Activated naive CD4-positive, alpha-beta T cell treated with anti-CD3 and anti-CD28 coated beads, Interleukin-2, amount 50 U/mL, for 16 hours (primary cell): ENCODE results near the gene FBXL12.
"Not testable (repeated sequence)": the region's sequence is repeated elsewhere in the genome, so short reads cannot be mapped to it uniquely, and the experiment has no call there.

Experiments used
- DNase-seq: peaks from one replicate; pipeline ENCODE4 v3.0.0-alpha.2; 2020

The FBXL12 gene

DNA sequence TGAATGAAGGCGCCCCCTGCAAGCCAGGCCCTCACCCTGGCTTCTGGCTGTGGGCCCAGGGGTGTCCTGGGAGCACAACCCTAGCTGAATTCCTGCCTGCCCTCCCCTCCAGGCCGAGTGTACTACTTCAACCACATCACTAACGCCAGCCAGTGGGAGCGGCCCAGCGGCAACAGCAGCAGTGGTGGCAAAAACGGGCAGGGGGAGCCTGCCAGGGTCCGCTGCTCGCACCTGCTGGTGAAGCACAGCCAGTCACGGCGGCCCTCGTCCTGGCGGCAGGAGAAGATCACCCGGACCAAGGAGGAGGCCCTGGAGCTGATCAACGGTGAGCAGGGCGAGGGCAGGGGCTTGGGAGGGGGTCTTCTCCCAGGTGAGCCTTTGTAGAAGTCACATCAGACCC lies 19.4 kb upstream of the FBXL12 start:
- no peak for DNase-seq

DNA sequence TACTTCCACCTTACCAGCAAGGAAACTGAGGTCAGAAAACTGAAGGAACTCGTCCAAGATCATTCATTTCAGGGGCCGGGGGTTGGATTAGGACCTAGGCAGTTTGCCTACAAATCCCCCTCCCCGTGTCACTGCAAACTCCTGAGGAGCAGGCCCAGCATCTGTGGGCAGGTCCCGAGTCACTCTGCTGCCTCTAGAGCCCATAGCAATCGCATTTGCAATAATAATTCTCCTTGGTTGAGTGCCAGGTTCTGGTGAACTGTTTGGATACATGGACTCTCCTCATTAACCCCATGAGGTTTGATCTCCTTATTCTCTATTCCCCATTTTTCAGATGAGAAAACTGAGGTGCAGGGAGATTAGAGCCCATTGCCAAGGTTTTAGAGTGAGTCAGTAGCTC lies 17.1 kb upstream of the FBXL12 start:
- DNase-seq = no peak

DNA sequence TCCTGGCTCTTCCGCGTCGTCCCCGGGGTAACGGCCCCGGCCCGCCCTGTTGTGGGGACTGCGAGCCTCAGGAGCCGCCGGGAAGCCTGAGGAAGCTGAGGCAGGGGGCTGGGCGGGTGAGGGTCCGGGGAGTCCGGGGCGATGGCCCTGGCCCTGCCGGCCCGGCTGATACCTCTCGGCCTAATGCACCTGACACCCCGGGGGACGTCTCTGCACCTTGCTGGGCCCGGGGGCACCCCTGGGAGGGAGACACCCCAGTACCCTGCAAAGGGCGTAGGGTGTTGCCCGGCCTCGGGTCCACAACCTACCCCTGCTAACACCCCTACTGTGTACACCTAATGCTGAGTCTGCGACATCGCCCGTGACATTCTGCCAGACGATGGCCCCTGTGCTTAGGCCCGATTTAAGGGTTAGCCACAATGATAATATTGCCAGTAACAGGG lies 16.6 kb upstream of the FBXL12 start:
- DNase-seq = no peak

DNA sequence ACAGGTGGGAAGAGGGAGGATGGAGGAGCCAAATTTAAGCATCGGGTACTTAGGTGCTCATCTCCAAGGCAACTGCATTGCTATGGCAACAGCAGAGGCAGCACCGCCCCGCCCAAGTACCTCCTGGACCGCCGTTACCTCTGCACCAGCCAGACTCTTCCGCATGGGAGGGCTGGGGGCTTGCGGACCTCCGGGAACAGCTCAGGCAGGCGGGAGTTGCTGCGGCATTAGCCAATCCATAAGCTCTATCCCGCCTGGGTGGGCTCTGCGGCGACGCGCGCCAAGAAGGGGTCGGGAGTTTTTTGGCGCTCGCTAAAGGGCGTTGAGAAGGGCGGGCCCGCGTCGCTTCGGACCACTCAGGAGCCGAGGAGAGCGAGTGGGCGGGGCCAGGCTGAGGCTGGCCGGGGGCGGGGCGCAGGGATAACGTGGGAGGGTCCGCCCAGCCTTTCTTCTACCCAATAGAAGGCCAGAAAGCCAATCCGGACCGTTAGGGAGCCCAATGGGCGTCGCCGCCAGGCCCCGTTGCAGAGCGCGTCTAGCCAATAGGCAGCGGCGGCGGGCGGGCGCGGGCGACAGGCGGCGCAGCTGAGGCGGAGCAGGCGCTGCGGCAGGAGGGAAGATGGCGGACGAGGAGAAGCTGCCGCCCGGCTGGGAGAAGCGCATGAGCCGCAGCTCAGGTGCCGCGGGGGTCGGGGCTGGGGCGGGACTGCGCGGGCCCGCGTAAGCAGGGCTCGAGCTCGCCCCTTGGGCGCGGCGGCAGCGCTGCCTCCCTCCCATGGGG lies 16.0 kb upstream of the FBXL12 start, which contains the start of gene PIN1:
Gene PIN1 (plus strand): TSS at position 593 of the 781 bp plus-strand sequence. CDS start 27 bp downstream, at position 620.
- peak; percentile 100 for DNase-seq

DNA sequence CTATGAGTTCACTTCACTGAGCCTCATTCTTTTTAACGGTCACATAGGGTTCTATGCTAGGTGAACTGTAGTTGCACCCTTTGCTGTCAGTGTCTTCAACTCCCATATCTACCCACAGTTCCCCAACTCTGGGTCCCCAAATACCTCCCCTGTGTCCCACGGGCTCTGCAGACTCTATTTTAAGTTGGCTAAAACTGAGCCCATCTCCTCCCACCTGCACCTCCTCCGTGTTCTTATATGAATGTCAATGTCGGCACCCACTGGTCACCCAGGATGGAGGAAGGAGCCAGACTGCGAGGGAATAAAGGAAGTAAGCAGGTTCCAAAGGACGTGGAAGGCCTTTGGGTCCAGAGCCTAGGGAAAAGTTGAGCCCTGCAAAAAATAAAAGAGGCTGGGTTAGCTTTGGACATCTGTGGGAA lies 15.4 kb upstream of the FBXL12 start:
- no peak for DNase-seq

DNA sequence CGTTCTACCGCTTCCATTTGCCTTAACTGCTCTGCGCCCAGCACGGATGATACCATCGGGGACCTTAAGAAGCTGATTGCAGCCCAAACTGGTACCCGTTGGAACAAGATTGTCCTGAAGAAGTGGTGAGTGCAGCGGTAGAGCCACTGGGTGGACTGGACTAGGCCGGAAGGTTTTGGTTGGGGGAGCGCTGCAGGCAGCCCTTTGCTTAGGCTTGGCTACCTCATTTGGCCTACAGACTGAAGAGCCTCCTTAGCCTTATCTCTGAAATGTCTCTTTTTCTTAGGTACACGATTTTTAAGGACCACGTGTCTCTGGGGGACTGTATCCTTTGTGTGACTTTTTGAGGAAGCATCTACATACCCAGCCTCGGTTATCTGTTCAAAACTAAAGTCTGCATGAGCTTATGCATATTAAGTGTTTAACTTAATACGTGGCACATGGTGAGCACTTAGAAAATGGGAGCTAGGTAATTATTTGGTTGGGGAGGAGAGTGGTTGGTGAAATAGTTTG lies 9.7 kb upstream of the FBXL12 start:
- no peak for DNase-seq

DNA sequence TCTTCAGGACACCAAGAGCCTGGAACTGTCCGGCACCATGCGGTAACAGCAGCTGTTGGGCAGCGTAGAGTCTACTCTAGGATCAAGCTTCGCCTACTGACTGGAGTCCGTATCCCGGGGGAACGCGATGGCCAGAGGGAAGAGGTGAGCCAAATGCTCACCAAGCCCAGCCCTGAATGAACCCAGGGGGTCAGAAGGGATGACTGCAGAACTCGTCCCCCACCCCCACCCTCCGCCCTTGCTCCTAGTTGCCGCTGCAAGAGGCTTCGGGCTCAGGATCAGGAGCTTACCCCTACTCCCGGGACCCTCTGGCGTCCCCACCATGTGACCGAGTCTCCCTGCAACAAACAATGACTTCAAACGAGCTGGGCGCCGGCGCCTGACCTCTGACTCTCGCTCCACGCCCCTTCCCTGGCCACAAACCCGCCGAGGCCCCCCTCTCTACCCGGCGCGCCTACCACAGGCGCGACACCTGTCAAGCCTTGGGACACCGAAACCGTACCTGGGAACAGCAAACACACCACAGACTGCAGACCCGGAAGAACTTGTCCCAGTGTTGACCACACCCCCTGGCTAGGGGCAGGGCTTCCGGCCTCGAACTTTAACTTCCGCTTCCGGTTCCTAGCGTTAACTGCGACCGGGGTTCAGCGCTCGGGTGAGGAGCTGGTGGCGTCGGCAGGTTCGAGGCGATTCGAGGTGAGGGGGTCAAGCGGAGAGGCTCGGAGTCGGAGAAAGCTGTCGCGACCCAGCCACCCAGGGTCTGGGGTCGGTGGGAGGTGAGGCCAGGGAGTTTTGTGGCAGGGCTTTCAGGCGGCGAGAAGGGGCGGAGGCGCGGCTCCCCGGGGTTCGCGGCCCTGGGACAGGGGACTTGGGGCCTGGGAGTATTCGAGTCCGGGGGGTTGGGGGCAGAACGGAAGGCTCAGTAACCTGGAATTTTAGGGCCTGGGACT lies 8.7 kb upstream of the FBXL12 start, which contains the start of gene UBL5:
Gene UBL5 (plus strand): TSS at position 630 of the 950 bp plus-strand sequence. CDS start 420 bp downstream, outside the sequence.
- peak; percentile 89 for DNase-seq

DNA sequence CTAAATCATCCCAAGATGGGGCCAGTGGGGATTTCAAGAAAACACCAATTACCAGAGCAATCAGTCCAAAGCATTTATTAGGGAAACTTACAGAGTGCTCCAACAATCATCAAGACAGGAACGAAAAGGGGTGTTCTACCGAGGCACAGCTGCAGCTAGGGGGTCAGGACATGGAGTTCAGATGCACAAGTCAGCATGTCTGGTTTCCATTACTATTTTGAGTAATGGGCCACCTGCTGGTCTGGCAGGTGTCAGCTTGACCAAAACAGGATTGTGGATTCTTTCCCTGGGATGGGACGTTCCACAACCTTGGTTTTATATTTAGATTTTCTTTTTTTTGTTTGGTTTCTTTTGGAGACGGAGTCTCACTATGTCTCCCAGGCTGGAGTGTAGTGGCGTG lies 4.9 kb upstream of the FBXL12 start:
- DNase-seq = no peak

DNA sequence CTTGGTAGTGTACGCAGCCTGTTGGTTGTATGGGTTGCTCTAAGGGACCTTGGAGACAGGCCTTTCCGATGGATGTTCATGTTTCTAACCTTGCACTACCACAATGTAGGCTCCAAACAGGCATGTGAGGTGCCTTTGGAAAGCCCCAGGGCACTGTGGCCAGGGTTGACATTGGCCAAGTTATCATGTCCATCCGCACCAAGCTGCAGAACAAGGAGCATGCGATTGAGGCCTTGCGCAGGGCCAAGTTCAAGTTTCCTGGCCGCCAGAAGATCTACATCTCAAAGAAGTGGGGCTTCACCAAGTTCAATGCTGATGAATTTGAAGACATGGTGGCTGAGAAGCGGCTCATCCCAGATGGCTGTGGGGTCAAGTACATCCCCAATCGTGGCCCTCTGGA lies 1.2 kb upstream of the FBXL12 start:
- DNase-seq = not testable (repeated sequence)

DNA sequence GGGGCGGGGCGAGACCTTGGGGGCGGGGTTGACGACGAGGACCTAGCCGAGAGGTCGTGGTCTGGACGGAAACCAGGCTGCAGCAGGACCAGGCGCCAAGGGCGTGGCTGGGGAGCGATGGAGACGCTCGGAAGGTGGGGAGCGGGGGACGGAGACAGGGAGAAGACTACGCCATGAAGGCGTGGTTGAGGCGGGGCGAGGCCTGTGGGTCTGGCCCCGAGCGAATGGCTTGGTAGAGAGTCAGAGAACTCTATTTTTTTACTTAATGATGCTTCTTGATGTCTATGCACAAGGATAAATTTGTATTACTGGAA lies 674 bp upstream of the FBXL12 start:
- no peak for DNase-seq

DNA sequence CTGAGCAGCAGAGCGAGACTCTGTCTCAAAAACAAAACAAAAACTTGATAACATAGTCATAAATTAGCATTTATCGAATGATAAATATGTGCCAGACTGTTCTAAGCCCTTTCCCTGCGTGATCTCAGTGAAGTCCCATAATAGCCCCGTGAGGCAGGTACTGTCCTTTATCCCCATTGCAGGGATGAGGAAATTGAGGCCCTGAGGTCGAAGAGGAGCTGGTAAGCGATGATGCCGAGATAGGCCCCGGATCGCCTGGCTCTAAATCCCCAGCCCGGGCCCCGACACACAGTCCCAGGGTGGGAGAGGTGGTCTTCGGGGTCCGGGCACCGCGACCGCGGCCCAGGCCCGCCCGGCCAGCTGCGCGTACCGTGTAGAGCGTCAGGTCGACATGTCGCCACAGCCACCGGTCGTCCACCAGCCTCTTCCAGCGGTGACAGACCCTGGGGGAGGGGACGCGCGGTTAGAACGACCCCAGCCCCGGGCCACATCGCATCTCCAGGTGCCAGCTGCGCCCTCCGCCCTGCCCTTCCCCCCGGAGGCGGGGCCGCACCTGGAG lies 625 bp downstream of the FBXL12 start:
- no peak for DNase-seq

DNA sequence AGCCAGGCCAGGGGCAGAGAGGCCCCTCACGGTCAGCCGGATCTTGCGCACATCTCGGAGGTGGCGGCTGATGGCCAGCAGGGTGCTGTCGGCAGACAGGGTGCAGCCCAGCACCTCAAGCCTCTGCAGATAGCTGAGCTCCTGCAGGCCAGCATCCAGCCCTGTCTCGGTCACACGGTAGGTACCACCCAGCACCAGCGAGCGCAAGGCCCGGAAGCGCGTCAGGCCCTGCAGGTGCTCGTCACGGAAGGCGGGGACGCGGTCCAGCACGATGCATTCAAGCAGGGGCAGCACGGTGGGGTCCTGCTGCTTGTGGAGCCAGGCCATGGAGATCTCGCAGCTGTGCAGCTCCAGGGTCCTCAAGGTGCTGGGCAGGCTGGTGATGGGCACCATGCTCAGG lies 7.7 kb downstream of the FBXL12 start:
- DNase-seq = no peak

DNA sequence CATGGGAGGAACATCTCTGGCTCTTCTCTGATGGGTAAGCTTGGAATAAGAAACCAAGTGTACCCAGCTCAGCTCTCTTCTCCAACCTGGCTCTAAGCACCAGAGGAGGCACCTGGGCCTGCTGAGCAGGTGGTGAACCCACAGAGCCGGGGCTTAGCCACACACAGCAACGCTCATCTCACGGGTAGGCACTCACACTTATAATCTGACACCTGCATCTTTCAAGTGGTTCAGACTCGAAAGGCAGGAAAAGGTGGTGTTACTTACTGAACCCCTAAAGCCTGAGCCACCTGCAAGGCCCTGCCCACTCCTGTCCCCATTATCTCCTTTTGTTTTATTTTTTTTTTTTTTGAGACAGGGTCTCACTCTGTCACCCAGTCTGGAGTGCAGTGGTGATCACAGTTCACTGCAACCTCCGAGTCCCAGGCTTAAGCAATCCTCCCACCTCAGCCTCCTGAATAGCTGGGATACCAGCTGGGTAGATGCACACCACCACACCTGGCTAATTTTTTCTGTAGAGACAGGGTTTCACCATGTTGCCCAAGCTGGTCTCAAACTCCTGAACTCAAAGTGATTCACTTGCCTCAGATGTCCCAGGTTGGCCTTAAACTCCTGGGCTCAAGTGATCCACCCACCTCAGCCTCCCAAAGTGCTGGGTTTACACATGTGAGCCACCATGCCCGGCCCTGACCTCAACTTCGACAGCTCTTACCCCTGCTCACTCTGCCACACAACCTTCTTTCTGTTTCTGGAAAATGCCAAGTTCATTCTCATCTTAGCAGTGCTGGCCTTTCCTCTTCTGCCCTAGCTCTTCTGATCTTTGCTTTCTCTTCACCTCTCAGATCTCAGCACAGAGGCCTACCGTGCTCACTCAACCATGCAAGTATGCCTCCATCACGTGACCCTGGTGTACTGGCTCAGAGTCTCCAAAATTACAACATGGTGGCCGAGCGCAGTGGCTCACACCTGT lies 9.7 kb downstream of the FBXL12 start:
- no peak for DNase-seq

DNA sequence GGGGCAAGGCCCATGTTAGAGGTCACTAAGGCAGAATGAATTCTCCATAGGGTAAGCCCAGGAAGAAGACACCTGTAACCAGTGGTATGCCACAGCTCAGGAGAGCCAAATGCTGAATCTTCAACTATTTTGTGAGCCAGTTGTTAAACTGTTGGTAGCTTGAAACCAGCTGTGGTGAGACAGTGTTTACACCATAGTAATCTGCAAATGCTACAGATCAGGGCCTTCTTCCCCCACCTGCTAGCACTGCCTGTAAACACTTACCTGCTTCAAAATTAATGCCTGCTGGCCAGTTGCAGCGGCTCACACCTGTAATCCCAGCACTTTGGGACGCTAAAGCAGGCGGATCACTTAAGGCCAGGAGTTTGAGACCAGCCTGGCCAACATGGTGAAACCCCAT lies 12.1 kb downstream of the FBXL12 start:
- DNase-seq = no peak

DNA sequence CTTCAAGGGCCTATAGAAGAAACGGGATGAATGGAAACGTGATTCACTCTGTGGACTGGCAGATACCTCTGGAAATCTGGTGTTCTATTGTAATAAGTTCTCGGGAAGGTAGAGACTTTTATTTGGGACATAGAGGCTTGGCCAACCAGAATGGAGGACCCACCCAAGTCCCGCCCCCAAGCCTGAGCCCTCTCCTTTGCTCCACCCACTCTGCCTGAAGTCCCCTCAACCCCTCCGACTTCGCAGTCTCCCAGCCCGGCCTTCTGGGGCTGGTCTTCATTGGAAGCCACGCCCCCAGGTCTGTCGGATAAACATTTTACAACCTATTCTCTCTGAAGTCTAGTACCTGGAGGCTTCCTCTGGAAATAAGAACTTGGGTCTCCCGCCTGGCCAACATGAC lies 16.9 kb downstream of the FBXL12 start:
- no peak for DNase-seq

DNA sequence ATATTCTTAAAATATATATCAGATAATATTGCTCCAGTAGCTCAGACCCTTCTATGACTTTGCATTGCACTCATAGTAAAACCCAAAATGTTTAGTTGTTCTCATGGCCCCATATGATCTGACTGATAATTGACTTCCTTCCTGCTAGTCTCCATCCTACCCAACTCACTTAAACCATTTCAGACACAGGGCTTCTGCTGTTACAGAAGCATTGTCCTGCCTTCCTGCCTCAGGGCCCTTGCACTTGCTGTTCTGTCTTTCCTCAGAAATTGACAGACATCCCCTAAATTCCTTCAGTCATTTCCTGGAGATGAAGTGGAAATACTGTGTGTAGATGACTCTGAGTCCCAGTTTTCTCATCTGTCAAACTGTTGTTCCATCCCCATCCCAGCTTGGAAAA lies 19.7 kb downstream of the FBXL12 start:
- no peak for DNase-seq

DNA sequence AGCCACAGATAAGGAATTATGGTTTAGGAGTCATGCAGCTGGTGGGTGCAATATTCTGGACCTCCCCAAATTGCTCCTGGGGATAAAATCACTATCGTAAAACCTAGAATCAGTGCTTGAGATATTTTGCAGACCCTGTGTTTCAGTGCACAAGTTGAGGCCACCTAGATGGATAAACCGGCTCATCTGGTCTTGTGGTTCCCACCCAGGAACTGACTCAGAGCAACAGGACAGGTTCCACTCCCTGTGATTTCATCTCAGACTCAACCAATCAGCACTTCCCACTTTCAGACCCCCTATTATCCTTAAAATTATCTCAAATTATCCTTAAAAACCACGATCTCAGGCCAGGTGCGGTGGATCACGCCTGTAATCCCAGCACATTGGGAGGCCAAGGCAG lies 21.0 kb downstream of the FBXL12 start:
- no peak for DNase-seq

DNA sequence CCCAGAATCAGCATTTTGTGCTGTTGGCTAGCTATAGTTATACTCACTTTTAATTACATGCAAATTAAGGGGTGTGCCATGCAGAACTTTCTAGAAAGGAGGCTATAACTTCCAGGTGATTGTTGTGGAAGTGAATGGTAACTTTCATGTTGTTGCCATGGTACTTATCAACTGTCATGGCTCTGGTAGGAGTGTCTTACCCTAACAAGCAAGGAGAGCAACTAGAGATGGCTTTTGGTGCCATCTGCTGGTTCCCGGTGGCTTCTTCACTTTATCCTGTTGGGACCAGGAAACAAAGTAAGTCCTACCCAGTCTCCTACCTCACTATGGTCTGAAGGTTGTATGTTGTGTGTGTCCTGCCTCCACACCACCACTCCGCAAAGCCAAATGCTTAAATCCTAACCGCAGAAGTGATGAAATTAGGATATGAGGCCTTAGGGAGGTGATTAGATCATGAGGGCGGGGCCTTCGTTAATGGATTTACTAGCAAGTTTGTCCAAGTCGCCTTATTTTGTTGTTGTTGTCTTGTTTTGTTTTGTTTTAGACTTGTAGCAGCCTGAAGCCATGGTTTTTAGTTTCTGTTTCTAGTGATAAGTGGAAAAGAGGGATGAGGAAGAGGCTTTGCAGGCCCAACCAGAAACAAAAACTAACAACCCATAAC lies 22.6 kb downstream of the FBXL12 start:
- peak; percentile 82 for DNase-seq

DNA sequence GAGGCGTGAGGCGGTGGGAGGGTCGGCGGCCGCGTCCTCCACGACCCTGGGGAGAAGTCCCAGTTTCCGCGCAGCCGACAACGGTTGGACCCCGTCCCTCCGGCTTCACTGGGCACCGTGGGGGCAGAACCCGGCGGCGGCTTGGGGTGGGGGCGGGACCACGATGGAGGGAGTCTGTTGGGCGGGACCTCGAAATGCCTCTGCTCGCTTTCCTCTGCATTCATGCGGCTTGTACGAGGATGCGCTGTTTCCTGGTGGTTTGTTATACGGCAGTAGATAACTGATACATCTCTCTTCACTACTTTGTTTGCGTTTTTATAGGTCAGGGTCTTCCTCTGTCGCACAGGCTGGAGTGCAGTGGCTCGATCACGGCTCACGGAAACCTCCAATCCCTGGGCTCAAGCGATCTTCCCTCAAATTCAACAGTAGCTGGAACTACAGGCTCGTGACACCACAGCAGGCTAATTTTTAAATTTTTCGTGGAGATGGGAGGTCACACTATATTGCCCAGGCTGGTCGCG lies 25.7 kb downstream of the FBXL12 start:
- peak; percentile 71 for DNase-seq

DNA sequence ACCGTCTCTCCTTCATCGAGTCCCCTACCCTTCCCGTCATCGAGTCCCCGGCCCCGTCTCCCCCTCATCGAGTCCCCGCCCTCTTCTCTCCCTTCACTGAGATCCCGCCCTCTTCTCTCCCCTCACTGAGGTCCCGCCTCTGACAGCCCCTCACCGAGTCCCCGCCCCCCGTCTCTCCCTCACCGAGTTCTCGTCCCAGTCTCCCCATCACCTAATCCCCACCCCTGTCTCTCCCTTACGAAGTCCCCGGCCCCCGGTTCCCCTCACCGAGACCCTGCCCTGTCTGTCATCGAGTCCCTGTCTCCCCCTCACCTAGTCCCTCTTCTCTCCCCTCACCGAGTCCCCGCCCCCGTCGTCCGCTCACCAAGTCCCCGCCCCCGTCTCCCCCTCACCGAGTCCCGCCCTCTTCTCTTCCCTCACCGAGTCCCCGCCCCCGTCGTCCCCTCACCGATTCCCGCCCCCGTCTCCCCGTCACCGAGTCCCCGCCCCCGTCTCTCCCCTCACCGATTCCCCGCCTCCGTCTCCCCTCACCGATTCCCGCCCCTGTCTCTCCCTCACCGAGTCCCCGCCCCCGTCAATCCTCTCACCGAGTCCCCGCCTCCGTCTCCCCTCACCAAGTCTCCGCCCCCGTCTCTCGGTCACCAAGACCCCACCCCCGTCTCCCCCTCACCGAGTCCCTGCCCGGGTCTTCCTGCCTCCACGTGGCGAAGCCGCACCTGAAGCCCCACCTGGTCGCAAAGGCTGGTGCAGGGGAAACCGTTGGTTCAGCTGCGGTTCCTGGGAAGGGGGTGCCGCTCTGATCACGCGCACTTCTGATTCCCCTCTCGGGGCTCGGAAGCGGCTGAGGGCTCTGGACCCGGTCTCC lies 26.4 kb downstream of the FBXL12 start:
- DNase-seq = peak; percentile 93
